Left lung (tissue), 10 donors: ENCODE data around the gene KSR1. TPM values are rescaled to one million over a fixed set of nuclear protein-coding genes. Genes with fewer than 3 reads are reported as not detected.

Source experiments
- ATAC-seq: fragments of 200-7000 bp; cut with Tn5 transposase; one replicate; pipeline ENCODE4 v1.9.1; 2020; ENCODE audit warnings: moderate library complexity
- DNase-seq, 4 donors: peaks; one replicate each; pipeline ENCODE4 v3.0.0-alpha.2; 2013 to 2020
- H3K27ac ChIP-seq, 2 donors: fragments of 200-600 bp; sonication (generic) in 1 of 2; one replicate each; pipeline versions ENCODE4 v1.5.0 to v1.8.0; 2020 to 2021
- H3K27me3 ChIP-seq, 2 donors: fragments of 200-600 bp; sonication (generic) in 1 of 2; one replicate each; pipeline versions ENCODE4 v1.5.0 to v1.8.0; 2020 to 2021
- H3K36me3 ChIP-seq, 2 donors: fragments of 200-600 bp; sonication (generic) in 1 of 2; one replicate each; pipeline versions ENCODE4 v1.5.0 to v1.8.0; 2020 to 2021
- H3K4me1 ChIP-seq, 2 donors: fragments of 200-600 bp; one replicate each; pipeline ENCODE4 v1.8.0; 2021
- H3K4me3 ChIP-seq, 2 donors: fragments of 200-600 bp; sonication (generic) in 1 of 2; one replicate each; pipeline versions ENCODE4 v1.5.0 to v1.8.0; 2020 to 2021; ENCODE audit warnings: mild to moderate bottlenecking in 1 of 2
- H3K9me3 ChIP-seq, 2 donors: fragments of 200-600 bp; sonication (generic) in 1 of 2; one replicate each; pipeline versions ENCODE4 v1.5.0 to v1.8.0; 2020 to 2021
- intact Hi-C, 2 donors: fragments of 100-400 bp; cut with DNase I; formaldehyde crosslinking; loops; one replicate each; pipeline versions ENCODE4 v1.11.2 to v1.14.2; 2022
- polyA plus RNA-seq, 6 donors: library from polyadenylated mRNA; unstranded; fragments of 120-200 nt; gene quantifications; one replicate each; pipeline ENCODE4 v1.2.1, GENCODE V29; 2013; ENCODE audit not compliant: insufficient read length in 6 of 6
- total RNA-seq, 2 donors: library from RNA; stranded (reverse); fragmentation: NEBNext Ultra II Directional; extraction: Animal tissue kit (Norgen Biotek cat#: 25700); gene quantifications; one replicate each; pipeline ENCODE4 v1.2.1, GENCODE V29; 2021
- TF ChIP-seq, protein P1 (sequence below), 2 donors: fragments of 200-600 bp; sonication (generic) in 1 of 2; IDR thresholded peaks; one replicate each; pipeline versions ENCODE4 v1.5.0 to v1.8.0; 2021; ENCODE audit warnings: antibody characterized with exemption in 2 of 2
- donor health status: DM: no; HTN: yes; CAD: no.
- donor health status: DM: no; HTN: no; CAD: no.

Gene KSR1
- total and polyA plus RNA-seq, 8 donors = 35.0 to 70.0 (median 62.5) TPM

DNA sequence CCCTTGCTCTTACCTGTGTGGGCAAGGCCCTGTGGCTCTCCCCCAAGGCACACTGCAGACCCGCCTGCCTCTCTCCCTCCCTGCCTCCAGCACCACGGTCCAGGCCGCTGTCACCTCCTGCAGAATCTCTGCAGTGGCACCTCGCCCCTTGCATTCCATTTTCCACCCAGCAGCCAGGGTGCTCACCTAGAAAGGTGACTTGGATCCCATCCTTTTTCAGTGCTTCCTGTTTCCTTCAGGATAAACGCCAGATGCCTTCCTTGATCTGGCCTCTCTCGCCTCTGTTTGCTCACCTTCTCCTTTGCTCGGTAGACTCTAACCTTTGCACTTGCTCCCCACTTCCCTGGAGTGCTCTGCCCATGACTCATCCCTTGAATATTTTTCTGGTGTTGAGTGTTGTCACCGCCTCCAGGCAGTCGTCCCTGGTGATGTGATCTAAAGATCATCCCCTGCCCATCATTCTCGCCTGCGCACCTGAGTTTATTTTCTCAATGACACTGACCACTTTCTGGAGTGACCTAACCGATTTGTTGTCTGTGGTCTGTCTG is 95.5 kb downstream of the KSR1 start:
- H3K36me3 ChIP-seq = no peaks in the 10 kb centered on the region
- TF ChIP-seq, protein P1, sequence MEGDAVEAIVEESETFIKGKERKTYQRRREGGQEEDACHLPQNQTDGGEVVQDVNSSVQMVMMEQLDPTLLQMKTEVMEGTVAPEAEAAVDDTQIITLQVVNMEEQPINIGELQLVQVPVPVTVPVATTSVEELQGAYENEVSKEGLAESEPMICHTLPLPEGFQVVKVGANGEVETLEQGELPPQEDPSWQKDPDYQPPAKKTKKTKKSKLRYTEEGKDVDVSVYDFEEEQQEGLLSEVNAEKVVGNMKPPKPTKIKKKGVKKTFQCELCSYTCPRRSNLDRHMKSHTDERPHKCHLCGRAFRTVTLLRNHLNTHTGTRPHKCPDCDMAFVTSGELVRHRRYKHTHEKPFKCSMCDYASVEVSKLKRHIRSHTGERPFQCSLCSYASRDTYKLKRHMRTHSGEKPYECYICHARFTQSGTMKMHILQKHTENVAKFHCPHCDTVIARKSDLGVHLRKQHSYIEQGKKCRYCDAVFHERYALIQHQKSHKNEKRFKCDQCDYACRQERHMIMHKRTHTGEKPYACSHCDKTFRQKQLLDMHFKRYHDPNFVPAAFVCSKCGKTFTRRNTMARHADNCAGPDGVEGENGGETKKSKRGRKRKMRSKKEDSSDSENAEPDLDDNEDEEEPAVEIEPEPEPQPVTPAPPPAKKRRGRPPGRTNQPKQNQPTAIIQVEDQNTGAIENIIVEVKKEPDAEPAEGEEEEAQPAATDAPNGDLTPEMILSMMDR (IDR thresholded peaks at IDR 0.05) = no peak
- H3K27me3 ChIP-seq = no peaks in the 10 kb centered on the region
- H3K9me3 ChIP-seq = no peaks in the 10 kb centered on the region
- H3K27ac ChIP-seq = no peak overlapping the region
- H3K4me3 ChIP-seq = no peak overlapping the region
- intact Hi-C loops = no loop called here
- peaks cover 10 to 50% of the 10 kb centered on the region in 2 donors for H3K4me1 ChIP-seq
- DNase-seq (no peak), ATAC-seq (peak; percentile 74)

DNA sequence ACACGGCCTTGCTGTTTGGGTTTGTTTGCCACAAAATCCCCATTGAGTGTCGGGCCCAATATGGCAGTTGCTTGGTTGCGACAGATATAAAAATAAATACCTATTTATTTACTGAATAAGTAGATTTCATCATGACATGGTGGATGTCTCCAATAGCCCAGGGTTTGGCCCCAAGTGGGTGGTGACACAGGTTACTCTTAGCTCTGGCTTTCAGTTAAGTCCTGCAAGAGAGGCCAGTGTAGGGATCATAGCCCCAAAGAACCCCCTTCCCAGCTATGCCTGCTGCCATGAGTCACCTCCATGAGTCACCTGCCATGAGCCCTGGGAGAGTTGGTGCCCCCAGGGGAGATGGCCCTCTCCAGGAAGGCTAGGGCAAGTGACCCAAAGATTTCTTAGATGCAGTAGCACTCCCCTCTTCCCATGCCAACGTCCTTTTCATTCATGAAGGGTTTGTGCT is 96.1 kb downstream of the KSR1 start:
- no peak overlapping the region for H3K4me3 ChIP-seq
- DNase-seq = no peak
- H3K27ac ChIP-seq = no peak overlapping the region

DNA sequence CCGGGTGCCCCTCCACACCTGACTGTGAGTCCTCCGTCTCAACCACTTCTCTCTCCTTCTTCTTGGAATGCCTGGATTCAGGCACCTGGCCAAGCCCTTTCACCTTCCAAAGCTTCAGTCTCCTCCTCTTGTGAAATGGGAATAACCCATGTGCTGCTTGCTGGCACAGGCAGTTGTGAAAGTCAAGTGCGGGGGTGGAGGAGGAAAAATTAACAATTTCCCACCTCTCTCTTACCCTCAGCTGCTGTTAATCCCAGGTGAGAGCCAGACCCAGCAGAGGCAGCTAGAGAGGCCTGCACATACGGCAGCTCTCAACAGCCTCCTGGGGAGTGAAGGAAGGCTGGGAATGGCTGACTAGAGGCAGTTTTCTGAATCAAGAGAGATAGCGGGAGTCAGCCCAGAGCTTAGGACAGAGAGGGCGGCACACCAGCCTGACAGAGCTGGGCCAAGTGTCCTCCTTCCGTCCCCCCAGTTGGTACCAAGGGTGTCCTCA is 96.8 kb downstream of the KSR1 start:
- H3K4me1 ChIP-seq = peaks cover 10 to 44% of the 10 kb centered on the region in 2 donors
- H3K27ac ChIP-seq = no peak overlapping the region
- no peaks in the 10 kb centered on the region for H3K27me3 ChIP-seq
- TF ChIP-seq, protein P1 (IDR thresholded peaks at IDR 0.05) = no peak
- H3K4me3 ChIP-seq = no peak overlapping the region
- DNase-seq (no peak), ATAC-seq (peak; percentile 58)
- H3K36me3 ChIP-seq = peaks cover 0 to 5% of the 10 kb centered on the region in 2 donors
- intact Hi-C loops = no loop called here
- no peaks in the 10 kb centered on the region for H3K9me3 ChIP-seq

More for the DNA sequence above, 96.1 kb downstream of the KSR1 start:
- intact Hi-C loops = no loop called here
- TF ChIP-seq, protein P1 (IDR thresholded peaks at IDR 0.05) = no peak
- H3K36me3 ChIP-seq = no peaks in the 10 kb centered on the region
- no peaks in the 10 kb centered on the region for H3K9me3 ChIP-seq
- ATAC-seq = peak; percentile 57
- H3K4me1 ChIP-seq = peaks cover 10 to 45% of the 10 kb centered on the region in 2 donors
- no peaks in the 10 kb centered on the region for H3K27me3 ChIP-seq

DNA sequence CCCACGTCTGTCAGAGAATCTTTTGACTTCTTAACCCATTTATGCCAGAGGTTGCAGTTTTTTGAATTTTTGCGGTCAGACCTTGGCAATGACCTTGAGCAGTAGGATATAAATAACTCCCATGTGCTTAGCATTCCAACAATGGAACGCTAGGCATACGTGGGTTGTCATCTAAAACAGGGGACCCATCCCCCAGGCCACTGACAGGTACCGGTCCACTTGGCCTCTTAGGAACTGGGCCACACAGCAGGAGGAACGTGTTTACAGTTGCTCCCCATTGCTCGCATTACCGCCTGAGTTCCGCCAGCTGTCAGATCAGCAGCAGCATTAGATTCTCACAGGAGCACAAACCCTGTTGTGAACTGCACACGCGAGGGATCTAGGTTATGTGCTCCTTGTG is 97.9 kb downstream of the KSR1 start:
- DNase-seq (no peak), ATAC-seq (no peak)
- peaks cover 0 to 5% of the 10 kb centered on the region in 2 donors for H3K36me3 ChIP-seq
- TF ChIP-seq, protein P1 (IDR thresholded peaks at IDR 0.05) = no peak
- peaks cover 13 to 52% of the 10 kb centered on the region in 2 donors for H3K4me1 ChIP-seq
- H3K4me3 ChIP-seq = no peak overlapping the region
- H3K27me3 ChIP-seq = no peaks in the 10 kb centered on the region
- H3K27ac ChIP-seq = no peak overlapping the region
- intact Hi-C loops = no loop called here
- no peaks in the 10 kb centered on the region for H3K9me3 ChIP-seq

DNA sequence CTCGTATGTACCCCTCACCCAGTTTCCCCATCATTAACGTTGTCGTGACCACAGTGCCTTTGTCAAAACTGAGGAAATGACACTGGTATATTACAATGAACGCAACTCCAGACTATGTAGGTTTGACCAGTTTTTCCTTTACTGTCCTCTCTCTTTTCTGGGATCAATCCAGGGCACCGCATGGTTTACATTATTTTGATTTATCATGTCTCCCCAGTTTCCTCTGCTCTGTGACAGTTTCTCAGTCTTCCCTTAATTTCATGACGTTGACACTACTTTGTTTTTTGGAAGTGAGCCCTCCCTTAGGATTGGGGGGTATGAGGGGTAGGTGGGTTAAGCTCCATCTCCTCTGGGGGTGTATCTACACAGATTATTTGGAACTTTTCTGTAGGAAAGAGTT is 98.7 kb downstream of the KSR1 start:
- Histone ChIP-seq H3K4me3 (no peak overlapping the region), H3K27me3 (no peaks in the 10 kb centered on the region), H3K36me3 (peaks cover 0 to 5% of the 10 kb centered on the region in 2 donors), H3K27ac (no peak overlapping the region), H3K4me1 (peaks cover 20 to 53% of the 10 kb centered on the region in 2 donors), H3K9me3 (no peaks in the 10 kb centered on the region)
- intact Hi-C loops = no loop called here
- ATAC-seq (no peak), DNase-seq (no peak)
- TF ChIP-seq, protein P1 (IDR thresholded peaks at IDR 0.05) = no peak
